Stimulated activated CD4-positive, alpha-beta T cell treated with anti-CD3 and anti-CD28 coated beads, Interleukin-15, amount 100 ng/mL, for 48 hours (primary cell): Measurements from ENCODE around the gene WDFY4.

Experiments
- DNase-seq, 2 donors: peaks; one replicate each; pipeline ENCODE4 v3.0.0-alpha.2; 2020; ENCODE audit warnings: low read depth in 2 of 2

Gene WDFY4

GRCh38 chr10:48745662-48746245 lies 61.1 kb downstream of the WDFY4 start:
- DNase-seq, result no peak

- no peak for DNase-seq
These were observed 63.9 kb downstream of the WDFY4 start for GRCh38 chr10:48748573-48748972.

- no peak for DNase-seq
These were observed 64.6 kb downstream of the WDFY4 start for GRCh38 chr10:48749254-48749787.

- DNase-seq, result no peak
These were observed 65.3 kb downstream of the WDFY4 start for GRCh38 chr10:48750019-48750418.

GRCh38 chr10:48750991-48751390 lies 66.3 kb downstream of the WDFY4 start:
- DNase-seq, result no peak

- DNase-seq, result no peak
These were observed 67.1 kb downstream of the WDFY4 start for GRCh38 chr10:48751730-48752129.

- DNase-seq, result no peak
These were observed 73.7 kb downstream of the WDFY4 start for GRCh38 chr10:48758411-48758810.

GRCh38 chr10:48759113-48759901 lies 74.6 kb downstream of the WDFY4 start:
- DNase-seq, result no peak

- DNase-seq, result no peak
These were observed 76.3 kb downstream of the WDFY4 start for GRCh38 chr10:48760983-48761382.

GRCh38 chr10:48762064-48763042 lies 77.7 kb downstream of the WDFY4 start:
- DNase-seq, result no peak

GRCh38 chr10:48763403-48763965 lies 78.8 kb downstream of the WDFY4 start:
- no peak for DNase-seq

- DNase-seq, result no peak
These were observed 79.8 kb downstream of the WDFY4 start for GRCh38 chr10:48764486-48764885.

- no peak for DNase-seq
These were observed 80.4 kb downstream of the WDFY4 start for GRCh38 chr10:48765039-48765438.

- DNase-seq, result no peak
These were observed 80.9 kb downstream of the WDFY4 start for GRCh38 chr10:48765527-48765926.

- no peak for DNase-seq
These were observed 82.9 kb downstream of the WDFY4 start for GRCh38 chr10:48767373-48768143.

- DNase-seq, result no peak
These were observed 83.6 kb downstream of the WDFY4 start for GRCh38 chr10:48768144-48768766.

GRCh38 chr10:48768926-48769325 lies 84.3 kb downstream of the WDFY4 start:
- DNase-seq, result no peak

GRCh38 chr10:48769706-48770435 lies 85.2 kb downstream of the WDFY4 start:
- DNase-seq, result no peak

GRCh38 chr10:48770561-48771089 lies 86.0 kb downstream of the WDFY4 start:
- DNase-seq, result no peak

- no peak for DNase-seq
These were observed 86.6 kb downstream of the WDFY4 start for GRCh38 chr10:48771234-48771633.
